Cardiac fibroblast (primary cell): Measurements from ENCODE around the gene KYNU.
"Not testable (repeated sequence)": the region's sequence is repeated elsewhere in the genome, so short reads cannot be mapped to it uniquely, and the experiment has no call there.

Experiments used
- DNase-seq, 2 donors: peaks; one replicate each; pipeline versions ENCODE4 v3.0.0 to v3.0.0-alpha.2; 2010; ENCODE audit warnings: low read depth in 2 of 2
- H3K4me3 ChIP-seq, 2 donors: replicated peaks in 1 of 2; 1 replicate in 1 of 2; 2 replicates in 1 of 2; pipeline ENCODE4 v1.5.1; 2011; ENCODE audit warnings: low read depth in 2 of 2, low read length in 2 of 2, mild to moderate bottlenecking in 2 of 2, moderate library complexity in 1 of 2
- TF ChIP-seq, protein P1 (sequence below): IDR thresholded peaks from one replicate; pipeline ENCODE4 v1.5.1; 2011; ENCODE audit warnings: low read depth, mild to moderate bottlenecking, low read length, inconsistent platforms

Gene KYNU

DNA sequence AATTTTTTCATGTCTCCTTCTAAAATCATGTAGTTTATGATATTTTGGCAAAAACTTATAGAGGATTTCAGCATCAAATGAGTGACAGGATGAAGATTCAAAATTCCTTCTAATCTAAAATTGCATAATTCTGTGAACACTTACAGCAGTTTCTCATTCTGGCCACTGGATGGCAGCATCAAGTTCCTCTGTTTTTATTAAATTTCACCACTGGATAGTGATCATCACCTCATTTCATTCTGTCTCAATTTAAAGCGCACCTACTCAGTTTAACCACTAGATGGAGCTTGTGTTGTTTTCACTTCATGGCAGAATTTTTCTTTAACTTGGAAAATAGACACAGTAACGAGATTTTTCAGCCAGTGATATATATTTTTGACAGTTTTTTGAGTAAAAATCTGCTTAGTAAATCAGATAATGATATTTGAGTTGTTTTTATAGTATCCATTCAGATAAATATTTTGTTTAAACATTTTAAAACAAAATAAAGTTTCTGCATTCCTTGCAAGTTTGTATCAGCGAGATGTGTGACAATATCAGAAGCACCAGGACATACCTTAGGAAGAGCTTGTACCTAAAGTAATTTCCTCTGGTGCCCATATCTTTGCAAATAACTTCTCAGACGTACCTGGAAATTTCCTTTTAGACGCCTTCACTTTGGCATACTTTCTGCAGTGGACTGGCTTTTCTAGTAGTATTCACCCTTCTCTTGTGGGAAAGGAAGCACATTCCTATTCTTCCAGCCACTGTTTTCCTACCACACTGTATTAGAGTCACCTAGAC is 157.0 kb downstream of the KYNU start:
- TF ChIP-seq, protein P1, sequence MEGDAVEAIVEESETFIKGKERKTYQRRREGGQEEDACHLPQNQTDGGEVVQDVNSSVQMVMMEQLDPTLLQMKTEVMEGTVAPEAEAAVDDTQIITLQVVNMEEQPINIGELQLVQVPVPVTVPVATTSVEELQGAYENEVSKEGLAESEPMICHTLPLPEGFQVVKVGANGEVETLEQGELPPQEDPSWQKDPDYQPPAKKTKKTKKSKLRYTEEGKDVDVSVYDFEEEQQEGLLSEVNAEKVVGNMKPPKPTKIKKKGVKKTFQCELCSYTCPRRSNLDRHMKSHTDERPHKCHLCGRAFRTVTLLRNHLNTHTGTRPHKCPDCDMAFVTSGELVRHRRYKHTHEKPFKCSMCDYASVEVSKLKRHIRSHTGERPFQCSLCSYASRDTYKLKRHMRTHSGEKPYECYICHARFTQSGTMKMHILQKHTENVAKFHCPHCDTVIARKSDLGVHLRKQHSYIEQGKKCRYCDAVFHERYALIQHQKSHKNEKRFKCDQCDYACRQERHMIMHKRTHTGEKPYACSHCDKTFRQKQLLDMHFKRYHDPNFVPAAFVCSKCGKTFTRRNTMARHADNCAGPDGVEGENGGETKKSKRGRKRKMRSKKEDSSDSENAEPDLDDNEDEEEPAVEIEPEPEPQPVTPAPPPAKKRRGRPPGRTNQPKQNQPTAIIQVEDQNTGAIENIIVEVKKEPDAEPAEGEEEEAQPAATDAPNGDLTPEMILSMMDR: peak; percentile 88
- peak; percentile 86 to 89 for DNase-seq
- no peak overlapping the region for H3K4me3 ChIP-seq

DNA sequence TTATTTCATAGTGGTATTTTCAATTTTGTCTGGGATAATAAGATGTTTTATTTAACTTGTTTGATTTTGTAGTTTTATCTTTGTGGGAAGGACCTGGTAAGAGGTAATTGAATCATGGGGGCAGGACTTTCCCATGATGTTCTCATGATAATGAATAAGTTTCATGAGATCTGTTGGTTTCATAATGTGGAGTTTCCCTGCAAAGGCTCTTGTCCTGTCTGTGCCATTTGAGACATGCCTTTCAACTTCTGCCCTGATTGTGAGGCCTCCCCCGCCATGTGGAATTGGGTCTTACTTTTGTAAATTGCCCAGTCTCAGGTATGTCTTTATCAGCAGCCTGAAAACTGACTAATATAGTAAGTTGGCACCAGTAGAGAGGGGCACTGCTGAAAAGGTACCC is 174.0 kb downstream of the KYNU start:
- no peak overlapping the region for H3K4me3 ChIP-seq
- DNase-seq: no peak
- TF ChIP-seq, protein P1: no peak

DNA sequence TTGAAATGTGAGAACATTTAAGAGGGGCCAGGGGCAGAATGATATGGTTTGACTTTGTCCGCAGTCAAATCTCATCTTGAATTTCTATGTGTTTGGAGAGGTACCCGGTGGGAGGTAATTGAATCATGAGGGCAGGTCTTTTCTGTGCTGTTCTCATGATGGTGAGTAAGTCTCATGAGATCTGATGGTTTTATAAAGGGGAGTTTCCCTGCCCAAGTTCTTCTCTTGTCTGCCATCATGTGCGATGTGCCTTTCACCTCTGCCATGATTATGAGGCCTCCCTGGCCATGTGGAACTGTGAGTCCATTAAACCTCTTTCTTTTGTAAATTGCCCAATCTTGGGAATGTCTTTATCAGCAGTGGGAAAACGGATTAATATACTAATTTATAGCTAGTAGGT is 176.0 kb downstream of the KYNU start:
- H3K4me3 ChIP-seq, DNase-seq: not testable (repeated sequence)

DNA sequence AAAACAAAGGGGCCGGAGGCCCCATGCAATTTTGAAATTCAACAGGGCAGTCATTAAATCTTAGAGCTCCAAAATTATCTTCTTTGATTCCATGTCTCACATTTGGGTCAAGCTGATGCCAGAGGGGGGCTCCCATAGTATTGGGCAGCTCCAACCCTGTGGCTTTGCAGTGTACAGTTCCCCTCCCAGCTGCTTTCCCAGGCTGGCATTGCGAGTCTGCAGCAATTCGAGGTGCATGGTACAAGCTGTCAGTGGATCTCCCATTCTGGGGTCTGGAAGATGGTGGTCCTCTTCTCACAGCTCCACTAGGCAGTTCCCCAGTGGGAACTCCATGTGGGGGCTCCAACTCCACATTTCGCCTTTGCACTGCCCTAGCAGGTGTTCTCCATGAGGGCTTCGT is 179.1 kb downstream of the KYNU start:
- no peak for DNase-seq
- TF ChIP-seq, protein P1: no peak
- H3K4me3 ChIP-seq: no peak overlapping the region

DNA sequence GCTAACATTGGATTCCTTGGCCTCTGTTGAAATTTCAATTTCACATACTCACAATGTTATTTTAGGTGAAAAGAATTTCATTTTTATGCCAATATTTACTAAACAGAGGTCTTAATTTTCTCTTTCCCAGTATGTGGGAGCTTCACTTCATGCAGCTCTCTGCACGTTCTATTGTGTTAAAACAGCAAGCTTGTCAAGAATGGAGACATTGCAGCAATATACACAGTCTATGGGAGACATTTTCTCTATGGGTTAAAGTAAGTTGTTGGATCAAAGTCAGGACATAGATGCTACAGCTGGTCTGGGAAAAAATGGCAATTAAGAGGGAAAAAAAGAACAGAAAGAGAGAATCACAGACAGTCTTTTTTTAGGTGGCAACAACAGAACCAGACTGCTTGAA is 181.4 kb downstream of the KYNU start:
- no peak overlapping the region for H3K4me3 ChIP-seq
- no peak for DNase-seq
- TF ChIP-seq, protein P1: no peak

DNA sequence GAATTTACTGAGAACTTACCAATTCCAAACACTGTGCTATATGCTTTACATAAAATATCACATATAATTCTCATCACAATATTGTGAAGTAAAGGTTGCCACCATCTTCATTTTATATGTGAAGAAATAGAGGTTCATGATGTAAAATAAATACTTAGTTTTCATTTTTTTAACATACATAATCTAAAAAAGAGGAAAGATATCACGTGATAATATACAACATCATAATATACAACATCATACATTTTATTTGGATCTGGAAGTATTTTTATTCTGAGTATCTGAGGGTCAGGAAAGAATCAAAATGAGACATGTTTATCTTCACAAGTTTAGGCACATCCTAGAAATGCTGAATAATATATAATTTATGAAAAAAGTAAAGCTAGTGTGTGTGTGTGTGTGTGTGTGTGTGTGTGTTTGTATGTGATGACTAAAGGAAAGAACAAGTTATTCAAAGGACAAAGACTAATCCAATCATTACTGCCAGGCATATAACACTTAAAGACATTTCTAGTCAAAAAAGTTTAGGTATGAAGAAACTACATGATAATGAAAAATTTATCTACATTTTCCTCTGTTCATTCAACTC is 186.2 kb downstream of the KYNU start:
- no peak for DNase-seq
- TF ChIP-seq, protein P1: no peak
- H3K4me3 ChIP-seq: no peak overlapping the region

DNA sequence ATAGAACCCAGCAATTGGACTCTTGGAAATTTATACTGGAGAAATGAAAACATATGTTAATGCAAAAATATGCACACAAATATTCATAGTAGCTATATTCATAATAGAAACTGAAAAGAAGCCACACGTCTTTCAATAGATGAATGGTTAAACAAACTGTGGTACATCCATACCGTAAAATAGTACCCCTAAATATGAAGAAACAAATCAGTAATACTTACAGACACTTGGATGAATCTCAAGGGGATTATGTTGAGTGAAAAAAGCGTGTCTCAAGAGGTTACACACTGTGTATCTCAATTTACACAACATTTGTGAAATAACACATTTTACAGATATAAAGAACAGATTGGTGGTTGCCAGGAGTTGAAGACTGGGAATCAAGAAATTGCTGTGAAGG is 190.6 kb downstream of the KYNU start:
- TF ChIP-seq, protein P1: no peak

More for the DNA sequence above, 190.6 kb downstream of the KYNU start:
- DNase-seq: peak in 1 of 2 donors; percentile 5
- H3K4me3 ChIP-seq: no peak overlapping the region
